HepG2 (cell line): Measurements from ENCODE around the gene BID. TPM values are rescaled to one million over a fixed set of nuclear protein-coding genes. Genes with fewer than 3 reads are reported as not detected.

Experiments used
- FOXC1 ChIP-seq: sonication (generic); formaldehyde crosslinking; IDR thresholded peaks from 2 replicates; pipeline ENCODE4 v1.8.0; 2022; ENCODE audit warnings: mild to moderate bottlenecking, missing genetic modification reagents, borderline replicate concordance
- FOXK2 ChIP-seq: fragments of 450-650 bp; IDR thresholded peaks from 2 replicates; pipeline ENCODE4 v1.6.1; 2016
- ISX ChIP-seq: sonication (generic); formaldehyde crosslinking; conservative IDR thresholded peaks from 2 replicates; pipeline ENCODE4 v1.5.0; 2020; ENCODE audit warnings: missing genetic modification reagents
- MIER3 ChIP-seq: IDR thresholded peaks from 2 replicates; pipeline ENCODE4 v1.6.1; 2016; ENCODE audit warnings: missing compliant biosample characterization, borderline replicate concordance
- NFKBIZ ChIP-seq: IDR thresholded peaks from 2 replicates; pipeline ENCODE4 v1.6.1; 2018; ENCODE audit warnings: missing genetic modification reagents, missing compliant biosample characterization
- RFX1 ChIP-seq: fragments of 450-650 bp; IDR thresholded peaks from 2 replicates; pipeline ENCODE4 v1.6.1; 2017
- SALL1 ChIP-seq: sonication (generic); formaldehyde crosslinking; IDR thresholded peaks from 2 replicates; pipeline ENCODE4 v1.8.0; 2022; ENCODE audit warnings: mild to moderate bottlenecking, missing genetic modification reagents
- TBP ChIP-seq: sonication (generic); formaldehyde crosslinking; IDR thresholded peaks from 2 replicates; pipeline ENCODE4 v1.5.0; 2020; ENCODE audit warnings: missing genetic modification reagents
- ZFX ChIP-seq: sonication (generic); formaldehyde crosslinking; IDR thresholded peaks from 2 replicates; pipeline ENCODE4 v1.4.0; 2020; ENCODE audit warnings: mild to moderate bottlenecking, low read depth, missing genetic modification reagents, moderate library complexity
- ZNF12 ChIP-seq: sonication (generic); formaldehyde crosslinking; IDR thresholded peaks from 2 replicates; pipeline ENCODE4 v1.5.0; 2020; ENCODE audit warnings: missing genetic modification reagents
- ZNF317 ChIP-seq: sonication (generic); formaldehyde crosslinking; IDR thresholded peaks from 2 replicates; pipeline ENCODE4 v1.5.0; 2020; ENCODE audit warnings: mild to moderate bottlenecking, missing genetic modification reagents
- ZNF335 ChIP-seq: sonication (generic); formaldehyde crosslinking; IDR thresholded peaks from 2 replicates; pipeline ENCODE4 v1.4.0; 2020; ENCODE audit warnings: missing genetic modification reagents
- ZNF547 ChIP-seq: sonication (generic); formaldehyde crosslinking; IDR thresholded peaks from 2 replicates; pipeline ENCODE4 v1.5.1; 2020; ENCODE audit warnings: mild to moderate bottlenecking, missing genetic modification reagents
- polyA plus RNA-seq, 8 experiments: library from polyadenylated mRNA; depleted of rRNA in 3 of 8; stranded (reverse) in 7 of 8; unstranded in 1 of 8; fragments of >200 nt; fragmentation: Illumina TruSeq in 4 of 8; extraction: Trizol in 4 of 8; gene quantifications; 2 replicates each; pipeline versions ENCODE4 v1.2.1 to v1.2.3, GENCODE V29; 2011 to 2016; ENCODE audit warnings: low read depth in 4 of 8, missing spikeins in 1 of 8, mixed read lengths in 1 of 8; ENCODE audit not compliant: insufficient read depth in 1 of 8
- total RNA-seq, 5 experiments: library from RNA; depleted of rRNA; stranded (reverse); fragments of >200 nt; fragmentation: Illumina TruSeq; extraction: Trizol; gene quantifications; 2 replicates each; pipeline ENCODE4 v1.2.3, GENCODE V29; 2016; ENCODE audit warnings: low read depth in 1 of 5
- TF ChIP-seq, protein P1 (sequence below): sonication (generic); formaldehyde crosslinking; IDR thresholded peaks from 2 replicates; pipeline ENCODE4 v1.4.0; 2020; ENCODE audit warnings: missing genetic modification reagents
- TF ChIP-seq, protein P2 (sequence below): sonication (generic); formaldehyde crosslinking; IDR thresholded peaks from 2 replicates; pipeline ENCODE4 v1.5.1; 2020; ENCODE audit warnings: missing genetic modification reagents, mild to moderate bottlenecking, borderline replicate concordance
- TF ChIP-seq, protein P3 (sequence below): sonication (generic); formaldehyde crosslinking; IDR thresholded peaks from 2 replicates; pipeline ENCODE4 v1.5.1; 2020; ENCODE audit warnings: mild to moderate bottlenecking, missing genetic modification reagents, moderate library complexity
- TF ChIP-seq, protein P4 (sequence below): sonication (generic); formaldehyde crosslinking; IDR thresholded peaks from 2 replicates; pipeline ENCODE4 v1.8.0; 2022; ENCODE audit warnings: missing genetic modification reagents, mild to moderate bottlenecking, inconsistent platforms, borderline replicate concordance
- TF ChIP-seq, protein P5 (sequence below): sonication (generic); IDR thresholded peaks from 2 replicates; pipeline ENCODE4 v1.6.1; 2016; ENCODE audit warnings: low read depth, borderline replicate concordance

BID gene
- total and polyA plus RNA-seq, 2 of the 13 experiments (the other 11 are each of a cell fraction or from before 2014, with no cell fraction given) = 35.3 to 51.7 TPM

DNA sequence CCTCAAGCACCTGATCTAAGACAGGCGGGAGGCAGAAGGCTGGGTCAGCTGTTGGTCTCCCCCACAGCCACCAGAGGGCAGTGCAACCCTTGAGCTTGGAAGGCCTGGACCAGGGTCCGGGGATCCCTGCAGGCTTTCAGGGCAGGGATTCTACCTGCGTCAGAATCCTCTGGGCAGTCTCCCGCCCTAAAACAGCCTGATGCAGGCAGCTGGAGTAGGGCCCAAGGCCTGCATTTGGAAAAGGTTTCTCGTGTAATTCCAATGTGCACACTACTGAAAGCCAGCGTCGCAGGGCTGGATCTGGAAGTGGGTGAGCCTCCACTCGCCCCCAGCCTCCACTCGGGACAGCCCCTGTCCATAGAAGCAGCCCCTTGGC, 31.8 kb downstream of the BID start (continued):
- TF ChIP-seq SALL1 (CRISPR knock-in tag) (peak; percentile 34; the same call in 1 of the 2 replicates), TBP (CRISPR knock-in tag) (no peak), FOXC1 (CRISPR knock-in tag) (no peak), ISX (CRISPR knock-in tag) (no peak), ZNF335 (no peak), NFKBIZ (no peak), FOXK2 (no peak), ZFX (0 out of 2 replicates have a peak, but pooled peaks have one; percentile 28), RFX1 (no peak), ZNF547 (no peak), ZNF12 (no peak), MIER3 (no peak), ZNF317 (no peak)
- TF ChIP-seq, protein P1, sequence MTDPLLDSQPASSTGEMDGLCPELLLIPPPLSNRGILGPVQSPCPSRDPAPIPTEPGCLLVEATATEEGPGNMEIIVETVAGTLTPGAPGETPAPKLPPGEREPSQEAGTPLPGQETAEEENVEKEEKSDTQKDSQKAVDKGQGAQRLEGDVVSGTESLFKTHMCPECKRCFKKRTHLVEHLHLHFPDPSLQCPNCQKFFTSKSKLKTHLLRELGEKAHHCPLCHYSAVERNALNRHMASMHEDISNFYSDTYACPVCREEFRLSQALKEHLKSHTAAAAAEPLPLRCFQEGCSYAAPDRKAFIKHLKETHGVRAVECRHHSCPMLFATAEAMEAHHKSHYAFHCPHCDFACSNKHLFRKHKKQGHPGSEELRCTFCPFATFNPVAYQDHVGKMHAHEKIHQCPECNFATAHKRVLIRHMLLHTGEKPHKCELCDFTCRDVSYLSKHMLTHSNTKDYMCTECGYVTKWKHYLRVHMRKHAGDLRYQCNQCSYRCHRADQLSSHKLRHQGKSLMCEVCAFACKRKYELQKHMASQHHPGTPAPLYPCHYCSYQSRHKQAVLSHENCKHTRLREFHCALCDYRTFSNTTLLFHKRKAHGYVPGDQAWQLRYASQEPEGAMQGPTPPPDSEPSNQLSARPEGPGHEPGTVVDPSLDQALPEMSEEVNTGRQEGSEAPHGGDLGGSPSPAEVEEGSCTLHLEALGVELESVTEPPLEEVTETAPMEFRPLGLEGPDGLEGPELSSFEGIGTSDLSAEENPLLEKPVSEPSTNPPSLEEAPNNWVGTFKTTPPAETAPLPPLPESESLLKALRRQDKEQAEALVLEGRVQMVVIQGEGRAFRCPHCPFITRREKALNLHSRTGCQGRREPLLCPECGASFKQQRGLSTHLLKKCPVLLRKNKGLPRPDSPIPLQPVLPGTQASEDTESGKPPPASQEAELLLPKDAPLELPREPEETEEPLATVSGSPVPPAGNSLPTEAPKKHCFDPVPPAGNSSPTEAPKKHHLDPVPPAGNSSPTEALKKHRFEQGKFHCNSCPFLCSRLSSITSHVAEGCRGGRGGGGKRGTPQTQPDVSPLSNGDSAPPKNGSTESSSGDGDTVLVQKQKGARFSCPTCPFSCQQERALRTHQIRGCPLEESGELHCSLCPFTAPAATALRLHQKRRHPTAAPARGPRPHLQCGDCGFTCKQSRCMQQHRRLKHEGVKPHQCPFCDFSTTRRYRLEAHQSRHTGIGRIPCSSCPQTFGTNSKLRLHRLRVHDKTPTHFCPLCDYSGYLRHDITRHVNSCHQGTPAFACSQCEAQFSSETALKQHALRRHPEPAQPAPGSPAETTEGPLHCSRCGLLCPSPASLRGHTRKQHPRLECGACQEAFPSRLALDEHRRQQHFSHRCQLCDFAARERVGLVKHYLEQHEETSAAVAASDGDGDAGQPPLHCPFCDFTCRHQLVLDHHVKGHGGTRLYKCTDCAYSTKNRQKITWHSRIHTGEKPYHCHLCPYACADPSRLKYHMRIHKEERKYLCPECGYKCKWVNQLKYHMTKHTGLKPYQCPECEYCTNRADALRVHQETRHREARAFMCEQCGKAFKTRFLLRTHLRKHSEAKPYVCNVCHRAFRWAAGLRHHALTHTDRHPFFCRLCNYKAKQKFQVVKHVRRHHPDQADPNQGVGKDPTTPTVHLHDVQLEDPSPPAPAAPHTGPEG (CRISPR knock-in tag) = no peak
- TF ChIP-seq, protein P2, sequence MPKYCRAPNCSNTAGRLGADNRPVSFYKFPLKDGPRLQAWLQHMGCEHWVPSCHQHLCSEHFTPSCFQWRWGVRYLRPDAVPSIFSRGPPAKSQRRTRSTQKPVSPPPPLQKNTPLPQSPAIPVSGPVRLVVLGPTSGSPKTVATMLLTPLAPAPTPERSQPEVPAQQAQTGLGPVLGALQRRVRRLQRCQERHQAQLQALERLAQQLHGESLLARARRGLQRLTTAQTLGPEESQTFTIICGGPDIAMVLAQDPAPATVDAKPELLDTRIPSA (CRISPR knock-in tag) = no peak
- TF ChIP-seq, protein P3, sequence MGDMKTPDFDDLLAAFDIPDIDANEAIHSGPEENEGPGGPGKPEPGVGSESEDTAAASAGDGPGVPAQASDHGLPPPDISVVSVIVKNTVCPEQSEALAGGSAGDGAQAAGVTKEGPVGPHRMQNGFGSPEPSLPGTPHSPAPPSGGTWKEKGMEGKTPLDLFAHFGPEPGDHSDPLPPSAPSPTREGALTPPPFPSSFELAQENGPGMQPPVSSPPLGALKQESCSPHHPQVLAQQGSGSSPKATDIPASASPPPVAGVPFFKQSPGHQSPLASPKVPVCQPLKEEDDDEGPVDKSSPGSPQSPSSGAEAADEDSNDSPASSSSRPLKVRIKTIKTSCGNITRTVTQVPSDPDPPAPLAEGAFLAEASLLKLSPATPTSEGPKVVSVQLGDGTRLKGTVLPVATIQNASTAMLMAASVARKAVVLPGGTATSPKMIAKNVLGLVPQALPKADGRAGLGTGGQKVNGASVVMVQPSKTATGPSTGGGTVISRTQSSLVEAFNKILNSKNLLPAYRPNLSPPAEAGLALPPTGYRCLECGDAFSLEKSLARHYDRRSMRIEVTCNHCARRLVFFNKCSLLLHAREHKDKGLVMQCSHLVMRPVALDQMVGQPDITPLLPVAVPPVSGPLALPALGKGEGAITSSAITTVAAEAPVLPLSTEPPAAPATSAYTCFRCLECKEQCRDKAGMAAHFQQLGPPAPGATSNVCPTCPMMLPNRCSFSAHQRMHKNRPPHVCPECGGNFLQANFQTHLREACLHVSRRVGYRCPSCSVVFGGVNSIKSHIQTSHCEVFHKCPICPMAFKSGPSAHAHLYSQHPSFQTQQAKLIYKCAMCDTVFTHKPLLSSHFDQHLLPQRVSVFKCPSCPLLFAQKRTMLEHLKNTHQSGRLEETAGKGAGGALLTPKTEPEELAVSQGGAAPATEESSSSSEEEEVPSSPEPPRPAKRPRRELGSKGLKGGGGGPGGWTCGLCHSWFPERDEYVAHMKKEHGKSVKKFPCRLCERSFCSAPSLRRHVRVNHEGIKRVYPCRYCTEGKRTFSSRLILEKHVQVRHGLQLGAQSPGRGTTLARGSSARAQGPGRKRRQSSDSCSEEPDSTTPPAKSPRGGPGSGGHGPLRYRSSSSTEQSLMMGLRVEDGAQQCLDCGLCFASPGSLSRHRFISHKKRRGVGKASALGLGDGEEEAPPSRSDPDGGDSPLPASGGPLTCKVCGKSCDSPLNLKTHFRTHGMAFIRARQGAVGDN = peak; percentile 40
- TF ChIP-seq, protein P4, sequence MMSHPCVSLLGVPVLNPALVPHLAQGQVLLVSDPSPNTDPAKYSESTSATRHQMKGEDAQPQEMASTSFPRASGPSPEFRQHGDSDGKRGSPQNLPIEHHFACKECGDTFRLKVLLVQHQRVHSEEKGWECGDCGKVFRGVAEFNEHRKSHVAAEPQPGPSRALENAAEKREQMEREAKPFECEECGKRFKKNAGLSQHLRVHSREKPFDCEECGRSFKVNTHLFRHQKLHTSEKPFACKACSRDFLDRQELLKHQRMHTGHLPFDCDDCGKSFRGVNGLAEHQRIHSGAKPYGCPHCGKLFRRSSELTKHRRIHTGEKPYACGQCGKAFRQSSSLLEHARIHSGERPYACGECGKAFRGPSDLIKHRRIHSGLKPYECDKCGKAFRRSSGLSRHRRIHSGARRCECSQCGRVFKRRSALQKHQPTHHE = no peak
- TF ChIP-seq, protein P5, sequence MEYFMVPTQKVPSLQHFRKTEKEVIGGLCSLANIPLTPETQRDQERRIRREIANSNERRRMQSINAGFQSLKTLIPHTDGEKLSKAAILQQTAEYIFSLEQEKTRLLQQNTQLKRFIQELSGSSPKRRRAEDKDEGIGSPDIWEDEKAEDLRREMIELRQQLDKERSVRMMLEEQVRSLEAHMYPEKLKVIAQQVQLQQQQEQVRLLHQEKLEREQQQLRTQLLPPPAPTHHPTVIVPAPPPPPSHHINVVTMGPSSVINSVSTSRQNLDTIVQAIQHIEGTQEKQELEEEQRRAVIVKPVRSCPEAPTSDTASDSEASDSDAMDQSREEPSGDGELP = peak; percentile 67; the same call in 1 of the 2 replicates
